RPMI7951 (cell line): ENCODE results near the gene UNC119B. TPM values are rescaled to one million over a fixed set of nuclear protein-coding genes. Genes with fewer than 3 reads are reported as not detected.

Experiments used
- DNase-seq: peaks from one replicate; pipeline ENCODE4 v3.0.0-alpha.2; 2012; ENCODE audit warnings: low read depth
- total RNA-seq: library from RNA; depleted of rRNA; stranded (reverse); fragments of >200 nt; shearing (Covaris generic); gene quantifications from 2 replicates; pipeline ENCODE4 v1.2.3, GENCODE V29; 2014

The UNC119B gene
- total RNA-seq, 1 experiment from 2014 or later: 10.2 TPM

- no peak for DNase-seq
Observed at GRCh38 chr12:120739031-120739762, 28.9 kb downstream of the UNC119B start.

DNA sequence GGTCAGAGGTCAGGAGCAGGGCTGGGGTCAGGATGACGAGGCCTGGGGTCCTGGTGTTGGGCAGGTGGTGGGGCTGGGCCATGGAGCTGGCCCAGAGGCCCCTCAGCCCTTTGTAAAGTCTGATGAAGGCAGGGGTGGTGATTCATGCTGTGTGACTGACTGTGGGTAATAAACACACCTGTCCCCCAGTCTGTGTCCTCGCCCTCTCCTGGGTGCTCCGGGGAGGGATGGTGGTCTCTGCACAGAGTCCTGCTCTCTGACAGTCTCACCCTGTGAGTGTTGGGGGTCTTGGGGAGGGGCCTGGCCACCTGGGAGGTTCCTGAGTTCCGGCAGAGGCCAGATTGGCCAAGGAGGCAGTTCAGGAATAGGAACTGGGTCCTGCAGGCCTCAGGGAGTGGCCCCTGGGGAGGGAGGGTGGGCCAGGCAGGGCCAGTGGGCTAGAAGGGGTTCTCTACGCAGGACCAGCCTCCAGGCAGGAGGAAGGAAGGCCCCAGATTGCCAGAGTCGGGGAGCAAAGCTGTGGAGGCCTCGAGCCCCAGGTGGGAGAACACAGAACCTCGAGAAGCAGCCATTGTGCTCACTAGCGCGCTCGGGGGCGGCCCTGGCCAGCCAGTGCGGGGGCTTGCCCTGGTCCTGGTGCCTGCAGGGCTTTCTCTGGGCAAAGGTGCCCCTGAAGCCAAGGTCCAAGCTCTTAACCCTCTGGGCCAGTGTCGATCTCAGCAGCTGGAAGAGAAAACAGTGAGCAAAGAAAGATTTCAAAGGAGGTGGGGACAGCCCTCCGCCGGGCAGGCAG lies 29.8 kb downstream of the UNC119B start:
- no peak for DNase-seq

DNA sequence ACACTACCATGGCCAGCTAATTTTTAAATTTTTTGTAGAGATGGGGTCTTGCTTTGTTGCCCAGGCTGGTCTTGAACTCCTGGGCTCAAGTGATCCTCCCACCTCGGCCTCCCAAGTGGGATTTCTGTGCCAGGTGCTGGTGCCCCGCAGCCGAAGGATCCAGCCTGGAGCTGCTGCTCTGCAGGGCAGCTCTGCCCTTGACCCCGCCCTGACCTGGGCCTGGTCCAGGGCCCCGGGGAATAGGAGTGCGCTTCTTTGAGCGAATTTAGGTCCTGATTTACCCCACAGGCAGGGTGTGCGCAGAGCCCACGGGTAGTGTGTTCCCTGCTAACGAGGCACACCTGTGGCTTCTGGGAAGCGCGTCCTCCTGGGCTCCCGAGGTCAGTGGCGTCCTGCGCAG lies 30.6 kb downstream of the UNC119B start:
- no peak for DNase-seq

GRCh38 chr12:120741476-120742421 lies 31.5 kb downstream of the UNC119B start:
- no peak for DNase-seq

- DNase-seq: no peak
Observed at GRCh38 chr12:120744922-120745493, 34.8 kb downstream of the UNC119B start.

GRCh38 chr12:120748242-120748641 lies 38.0 kb downstream of the UNC119B start:
- DNase-seq: no peak

DNA sequence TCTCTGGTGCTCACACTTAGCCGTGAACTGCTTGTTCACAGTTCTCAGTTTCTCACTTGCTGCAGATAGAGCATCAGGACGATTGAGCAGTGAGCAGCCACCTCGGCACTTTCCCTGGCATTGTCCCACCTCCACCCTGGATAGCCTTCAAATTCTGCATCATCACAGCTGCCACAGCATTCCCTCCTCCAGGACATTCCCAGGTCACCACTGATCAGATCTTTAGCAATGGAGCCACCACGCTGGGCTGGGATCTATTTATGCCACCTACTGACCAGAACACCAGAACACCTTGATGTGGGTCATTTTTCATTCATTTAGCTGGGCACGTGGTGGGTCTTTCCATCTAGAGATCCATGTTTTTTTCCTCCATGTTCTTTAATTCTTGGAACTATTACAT lies 39.0 kb downstream of the UNC119B start:
- no peak for DNase-seq

DNA sequence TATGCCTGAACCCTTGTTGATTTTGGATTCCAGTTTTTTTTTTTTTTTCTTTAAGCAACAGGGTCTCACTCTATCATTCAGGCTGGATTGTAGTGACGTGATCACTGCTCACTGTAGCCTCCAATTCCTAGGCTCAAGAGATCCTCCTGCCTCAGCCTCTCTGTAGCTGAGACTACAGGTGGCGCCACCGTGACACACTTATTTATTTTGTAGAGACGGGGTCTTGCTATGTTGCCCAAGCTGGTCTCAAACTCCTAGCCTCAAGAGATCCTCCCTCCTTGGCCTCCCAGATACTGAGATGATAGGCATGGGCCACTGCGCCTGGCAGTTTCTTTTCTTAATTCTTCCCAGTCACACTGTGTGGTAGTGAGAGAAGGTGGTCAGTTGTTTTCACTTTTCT lies 40.5 kb downstream of the UNC119B start:
- no peak for DNase-seq

DNA sequence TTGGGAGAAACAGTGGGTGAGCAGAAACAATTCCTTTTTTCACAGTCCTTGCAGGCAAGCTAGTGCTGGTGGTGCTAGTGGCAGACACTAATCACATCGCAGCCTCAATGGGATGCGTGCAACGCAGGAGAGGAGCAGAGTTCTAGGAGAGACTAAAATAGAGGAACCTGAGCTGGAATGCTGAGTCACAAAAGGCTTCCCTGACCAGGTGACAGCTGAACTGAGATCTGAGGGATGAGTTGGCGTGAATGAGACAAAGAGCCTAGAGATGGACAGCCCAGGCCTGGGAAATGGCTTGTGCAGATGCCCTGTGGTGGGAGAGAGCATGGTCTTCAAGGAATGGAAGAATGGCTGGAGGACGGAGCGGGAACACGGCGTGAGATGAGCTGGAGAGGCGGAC lies 41.1 kb downstream of the UNC119B start:
- no peak for DNase-seq

DNA sequence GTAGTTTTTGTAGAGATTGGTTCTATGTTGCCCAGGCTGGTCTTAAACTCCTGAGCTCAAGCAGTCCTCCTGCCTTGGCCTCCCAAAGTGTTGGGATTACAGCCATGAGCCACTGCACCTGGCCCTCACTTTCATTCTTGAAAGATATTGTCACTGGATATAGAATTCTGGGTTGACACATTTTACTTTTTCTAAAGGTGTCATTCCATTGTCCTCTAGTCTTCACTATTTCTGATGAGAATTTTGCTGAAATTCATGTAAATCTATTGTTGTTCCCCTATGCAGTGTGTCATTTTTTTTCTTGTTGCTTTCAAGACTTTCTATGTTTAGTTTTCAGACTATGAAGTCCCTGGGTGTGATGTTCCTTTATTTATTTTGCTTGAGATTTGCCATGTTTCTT lies 44.5 kb downstream of the UNC119B start:
- no peak for DNase-seq

DNA sequence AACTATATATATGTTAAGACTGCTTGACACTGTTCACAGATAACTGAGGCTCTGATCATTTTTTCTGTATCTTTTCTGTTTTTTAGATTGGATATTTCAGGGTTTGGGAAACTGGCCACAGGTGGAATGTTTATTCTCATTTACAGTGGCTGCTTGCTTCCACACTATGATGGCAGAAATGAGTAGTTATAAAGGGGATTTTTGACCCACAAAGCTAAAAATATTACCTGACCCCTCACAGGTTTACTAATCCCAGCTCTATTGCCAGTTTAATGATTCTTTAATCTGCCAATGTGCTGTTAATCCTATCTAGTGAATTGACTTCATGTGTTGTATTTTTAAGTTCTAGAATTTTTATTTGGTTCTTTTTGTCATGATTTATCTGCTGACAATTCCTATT lies 45.0 kb downstream of the UNC119B start:
- DNase-seq: no peak

DNA sequence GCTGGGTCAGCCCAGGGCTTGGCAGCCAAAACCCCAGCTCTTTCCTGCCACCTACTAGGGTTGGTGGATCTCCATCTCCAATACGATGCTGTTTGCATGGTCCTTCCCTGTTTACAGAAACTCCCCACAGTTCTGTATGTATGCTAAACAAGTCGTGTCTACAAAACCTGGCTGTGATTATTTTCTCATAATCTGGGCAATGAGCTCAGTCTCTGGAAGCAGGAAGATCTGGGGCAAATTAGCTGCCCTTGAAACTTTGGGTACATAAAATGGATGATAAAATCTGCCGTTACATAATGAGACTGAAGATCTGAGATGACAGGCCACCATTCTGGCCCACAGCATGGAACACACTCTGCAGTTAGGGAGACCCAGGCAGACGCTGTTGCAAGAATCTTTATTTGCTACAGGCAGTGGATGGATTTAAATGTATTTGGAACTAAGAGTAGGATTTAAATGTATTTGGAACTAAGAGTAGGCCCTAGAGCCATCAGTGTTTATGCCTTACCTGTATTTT lies 47.0 kb downstream of the UNC119B start:
- no peak for DNase-seq

- no peak for DNase-seq
Observed at GRCh38 chr12:120757949-120758348, 47.7 kb downstream of the UNC119B start.

DNA sequence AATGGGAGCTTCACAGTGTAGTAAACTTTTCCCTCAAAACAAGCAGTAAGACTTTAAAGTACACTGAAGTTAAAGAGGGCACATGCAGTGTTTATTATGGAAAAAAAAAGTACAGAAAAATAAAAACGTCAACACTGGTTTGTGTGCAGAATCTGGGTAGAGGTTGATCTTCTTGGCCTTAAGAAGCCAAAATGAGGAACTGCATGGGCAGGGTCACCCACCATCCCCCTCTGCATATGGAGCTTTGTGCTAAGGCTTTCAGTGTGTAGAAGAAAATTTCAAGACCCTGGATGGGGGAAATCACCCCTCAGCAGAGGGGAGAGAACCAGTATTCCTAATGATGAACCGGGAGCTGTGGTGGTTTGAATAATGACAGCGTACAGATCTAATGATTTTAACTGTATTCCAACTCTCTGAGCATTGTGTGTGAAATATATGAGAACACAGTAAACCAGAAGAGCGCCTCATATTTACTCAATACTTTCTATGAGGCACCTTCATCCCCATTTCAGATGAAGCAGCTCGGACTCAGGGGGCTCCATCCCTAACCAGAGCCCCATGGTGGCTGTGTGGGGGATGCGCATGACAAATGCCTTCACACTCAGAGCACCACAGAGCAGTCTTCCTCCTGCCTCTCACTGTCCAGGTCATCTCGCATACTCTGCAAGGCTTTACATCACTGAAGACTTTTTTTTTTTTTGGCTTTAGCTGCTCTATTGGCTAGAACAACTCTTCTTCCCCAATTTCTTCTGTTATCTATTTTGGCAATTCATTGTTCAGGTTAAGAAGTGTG lies 48.7 kb downstream of the UNC119B start:
- DNase-seq: no peak

GRCh38 chr12:120759591-120760348 lies 49.5 kb downstream of the UNC119B start:
- no peak for DNase-seq

DNA sequence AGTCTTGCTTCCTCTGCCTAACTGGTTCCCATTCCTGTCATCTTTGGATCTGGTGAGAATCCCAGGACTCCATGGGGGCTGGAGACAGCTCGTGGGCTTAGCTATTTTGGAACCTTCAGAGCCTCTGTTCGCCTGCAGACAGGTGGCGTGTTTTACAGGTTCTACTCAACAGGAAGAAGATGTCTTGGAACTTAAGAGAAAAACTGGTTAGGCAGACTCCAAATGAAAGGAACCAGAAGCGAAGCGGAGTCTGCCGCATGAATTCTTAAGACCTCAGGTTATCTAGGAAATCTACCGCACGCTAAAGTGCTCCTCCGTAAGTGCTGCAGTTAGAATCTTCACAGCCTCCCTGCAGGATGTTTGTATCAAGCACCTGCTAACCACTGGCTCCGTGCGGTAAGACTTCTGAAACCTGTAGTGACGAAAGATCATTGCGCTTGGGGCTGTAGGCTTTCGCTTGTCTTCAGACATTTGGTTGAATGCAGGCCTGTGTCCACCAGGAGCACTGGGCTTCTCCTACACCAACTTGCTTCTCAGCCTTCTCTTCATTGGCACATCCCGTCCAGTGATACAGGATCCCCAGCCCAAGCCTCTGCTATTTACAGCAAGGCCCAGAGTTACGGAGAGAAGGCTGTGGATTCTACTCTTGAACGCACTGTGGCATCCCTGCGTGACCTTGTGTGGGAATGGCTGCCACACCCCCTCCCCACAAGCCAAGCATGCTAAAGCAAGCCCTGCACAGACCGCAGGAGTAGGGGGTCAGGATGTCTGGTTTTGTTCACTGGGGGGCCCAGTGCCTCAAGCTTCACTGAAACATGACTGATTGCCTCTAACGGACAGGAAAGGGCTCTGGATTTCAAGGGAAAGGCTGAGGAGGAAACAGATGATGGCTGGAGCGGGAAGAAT lies 50.3 kb downstream of the UNC119B start:
- DNase-seq: no peak

- DNase-seq: no peak
Observed at GRCh38 chr12:120761519-120761934, 51.3 kb downstream of the UNC119B start.

GRCh38 chr12:120762086-120762485 lies 51.8 kb downstream of the UNC119B start:
- DNase-seq: no peak

- DNase-seq: no peak
Observed at GRCh38 chr12:120763250-120763649, 53.0 kb downstream of the UNC119B start.
